Measurements from ENCODE around the gene PPM1K.

- no peak for TF ChIP-seq CTCF (IDR thresholded peaks at IDR 0.05 in 2 of 3, conservative IDR thresholded peaks at IDR 0.05 in 1 of 3; ENCODE audit: borderline replicate concordance in 1 of 3, insufficient read depth in 1 of 3, low read depth in 2 of 3, low read length in 2 of 3)
- TF ChIP-seq EZH2 (IDR thresholded peaks at IDR 0.05), result no peak
- TF ChIP-seq REST (IDR thresholded peaks at IDR 0.05; ENCODE audit: low read depth), result no peak
- TF ChIP-seq RAD21 (IDR thresholded peaks at IDR 0.05; ENCODE audit: low read depth), result no peak
- no peak for TF ChIP-seq POLR2AphosphoS5 (IDR thresholded peaks at IDR 0.05; ENCODE audit: low read depth, low read length)
- TF ChIP-seq FOSL1 (IDR thresholded peaks at IDR 0.05; ENCODE audit: low read depth), result no peak
- TF ChIP-seq CBX3 (IDR thresholded peaks at IDR 0.05; ENCODE audit: low read depth), result no peak
- TF ChIP-seq POLR2A (IDR thresholded peaks at IDR 0.05; ENCODE audit: borderline replicate concordance, extremely low read depth, insufficient read depth, insufficient read length), result no peak
- no peak for TF ChIP-seq YY1 (IDR thresholded peaks at IDR 0.05; ENCODE audit: extremely low read depth, insufficient replicate concordance, low read depth, low read length)
- no peak for TF ChIP-seq SRF (IDR thresholded peaks at IDR 0.05; ENCODE audit: low read depth)
- no peak for TF ChIP-seq JUND (IDR thresholded peaks at IDR 0.05)
- TF ChIP-seq TCF7L2 (IDR thresholded peaks at IDR 0.05; ENCODE audit: borderline replicate concordance, extremely low read depth, insufficient read depth, insufficient read length), result no peak
- no peak for TF ChIP-seq ZBTB33 (IDR thresholded peaks at IDR 0.05; ENCODE audit: extremely low read depth, insufficient replicate concordance, low read length)
- no peak for TF ChIP-seq ATF3 (IDR thresholded peaks at IDR 0.05)
Measured at GRCh38 chr4:88225232-88226105, 58.9 kb downstream of the PPM1K start.

All from HCT116 (cell line).